ENCODE data around the gene SGIP1. TPM values are rescaled to one million over a fixed set of nuclear protein-coding genes. Genes with fewer than 3 reads are reported as not detected.

SGIP1 gene
- total RNA-seq, 1 donor from 2014 or later = 31.8 TPM

- Mint-ChIP-seq H3K27ac (ENCODE audit: unreplicated experiment) (no peak overlapping the region), H3K4me3 (ENCODE audit: unreplicated experiment) (no peak overlapping the region), H3K36me3 (ENCODE audit: low read depth) (peaks cover 7% of the 10 kb centered on the region), H3K9me3 (ENCODE audit: low read depth) (no peaks in the 10 kb centered on the region), H3K27me3 (ENCODE audit: low read depth) (no peaks in the 10 kb centered on the region), H3K4me1 (ENCODE audit: low read depth) (peaks cover 14% of the 10 kb centered on the region)
- no peak for DNase-seq (ENCODE audit: low spot score)
- TF ChIP-seq CTCF (IDR thresholded peaks at IDR 0.05) = no peak
Measured at GRCh38 chr1:66747501-66747900, 213.5 kb downstream of the SGIP1 start.

GRCh38 chr1:66750577-66750976 lies 216.6 kb downstream of the SGIP1 start:
- Mint-ChIP-seq H3K36me3 (ENCODE audit: low read depth) (peaks cover 1% of the 10 kb centered on the region), H3K27me3 (ENCODE audit: low read depth) (no peaks in the 10 kb centered on the region), H3K9me3 (ENCODE audit: low read depth) (no peaks in the 10 kb centered on the region), H3K27ac (ENCODE audit: unreplicated experiment) (no peak overlapping the region), H3K4me3 (ENCODE audit: unreplicated experiment) (no peak overlapping the region), H3K4me1 (ENCODE audit: low read depth) (peaks cover 20% of the 10 kb centered on the region)
- no peak for TF ChIP-seq CTCF (IDR thresholded peaks at IDR 0.05)
- no peak for DNase-seq (ENCODE audit: low spot score)

- TF ChIP-seq CTCF (IDR thresholded peaks at IDR 0.05) = no peak
- no peaks in the 10 kb centered on the region for H3K9me3 Mint-ChIP-seq (ENCODE audit: low read depth)
- no peak overlapping the region for H3K27ac Mint-ChIP-seq (ENCODE audit: unreplicated experiment)
- no peaks in the 10 kb centered on the region for H3K27me3 Mint-ChIP-seq (ENCODE audit: low read depth)
- peaks cover 20% of the 10 kb centered on the region for H3K4me1 Mint-ChIP-seq (ENCODE audit: low read depth)
- peaks cover 1% of the 10 kb centered on the region for H3K36me3 Mint-ChIP-seq (ENCODE audit: low read depth)
- DNase-seq (ENCODE audit: low spot score) = no peak
- H3K4me3 Mint-ChIP-seq (ENCODE audit: unreplicated experiment) = no peak overlapping the region
Measured at GRCh38 chr1:66751160-66751559, 217.2 kb downstream of the SGIP1 start.

GRCh38 chr1:66752000-66752592 lies 218.1 kb downstream of the SGIP1 start, which contains the start of gene DYNLT5:
TSS of gene DYNLT5 (plus strand) at chr1:66752459. CDS start at chr1:66754659, 2,200 bp downstream.
- no peaks in the 10 kb centered on the region for H3K36me3 Mint-ChIP-seq (ENCODE audit: low read depth)
- H3K27ac Mint-ChIP-seq (ENCODE audit: unreplicated experiment) = no peak within 1 kb of the TSS
- TF ChIP-seq CTCF (IDR thresholded peaks at IDR 0.05) = peak; percentile 61
- DNase-seq (ENCODE audit: low spot score) = peak; percentile 84
- H3K4me1 Mint-ChIP-seq (ENCODE audit: low read depth) = peaks cover 20% of the 10 kb centered on the region
- H3K4me3 Mint-ChIP-seq (ENCODE audit: unreplicated experiment) = peak within 1 kb of the TSS; percentile 72
- no peaks in the 10 kb centered on the region for H3K27me3 Mint-ChIP-seq (ENCODE audit: low read depth)
- no peaks in the 10 kb centered on the region for H3K9me3 Mint-ChIP-seq (ENCODE audit: low read depth)

- Mint-ChIP-seq H3K27me3 (ENCODE audit: low read depth) (no peaks in the 10 kb centered on the region), H3K36me3 (ENCODE audit: low read depth) (no peaks in the 10 kb centered on the region), H3K9me3 (ENCODE audit: low read depth) (no peaks in the 10 kb centered on the region), H3K4me1 (ENCODE audit: low read depth) (peaks cover 17% of the 10 kb centered on the region), H3K4me3 (ENCODE audit: unreplicated experiment) (peak overlapping the region; percentile 72), H3K27ac (ENCODE audit: unreplicated experiment) (no peak overlapping the region)
- no peak for DNase-seq (ENCODE audit: low spot score)
- no peak for TF ChIP-seq CTCF (IDR thresholded peaks at IDR 0.05)
Measured at GRCh38 chr1:66752671-66753371, 218.9 kb downstream of the SGIP1 start.
